HG02610 (cell line): ENCODE data around the gene GPR142.

Source experiments
- ATAC-seq: cut with Tn5 transposase; IDR thresholded peaks from one replicate; pipeline ENCODE4 v1.9.1; 2021; ENCODE audit warnings: mild to moderate bottlenecking, moderate library complexity; ENCODE audit not compliant: unreplicated experiment

Gene GPR142

GRCh38 chr17:74344658-74345057 lies 22.6 kb upstream of the GPR142 start:
- ATAC-seq = no peak

DNA sequence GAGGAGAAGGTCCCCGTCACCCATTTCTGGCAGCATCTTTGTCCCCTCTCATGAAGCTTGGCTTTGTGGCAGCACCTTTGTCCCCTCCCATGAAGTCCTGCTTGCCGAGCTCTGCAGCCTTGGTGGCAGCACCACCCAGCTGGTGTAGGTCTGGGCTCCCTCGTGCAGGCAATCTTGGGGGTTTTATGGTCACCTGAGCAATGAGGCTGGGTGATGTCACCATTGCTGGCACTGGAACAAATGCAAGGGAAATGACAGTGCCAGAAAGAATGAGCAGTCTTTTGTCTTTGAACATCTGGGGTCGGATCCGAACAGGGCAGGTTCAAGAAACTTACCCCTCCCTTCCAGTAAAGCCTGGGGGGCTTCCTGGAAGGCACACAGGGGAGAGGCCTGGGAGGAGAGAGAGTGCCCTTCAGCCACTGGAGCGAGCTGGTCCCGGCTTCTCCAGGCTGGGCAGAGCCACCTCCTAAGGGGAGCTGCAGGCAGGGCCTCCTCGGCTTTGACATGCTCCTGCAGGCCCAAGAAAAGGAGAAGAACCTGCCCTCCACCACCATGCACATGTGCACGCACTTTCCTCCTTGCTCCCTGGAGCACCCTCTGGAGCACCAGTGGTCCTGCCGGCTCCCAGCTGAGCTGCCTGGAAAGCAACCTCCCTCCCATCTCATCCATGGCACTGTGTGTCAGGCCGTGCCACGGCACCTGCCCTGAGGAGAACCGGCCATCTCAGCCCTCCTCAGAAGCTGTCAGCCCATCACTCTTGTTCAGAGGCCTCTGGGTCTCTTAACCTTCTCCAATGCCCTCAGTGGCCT lies 21.7 kb upstream of the GPR142 start:
- no peak for ATAC-seq

GRCh38 chr17:74347646-74348045 lies 19.7 kb upstream of the GPR142 start:
- ATAC-seq = no peak

DNA sequence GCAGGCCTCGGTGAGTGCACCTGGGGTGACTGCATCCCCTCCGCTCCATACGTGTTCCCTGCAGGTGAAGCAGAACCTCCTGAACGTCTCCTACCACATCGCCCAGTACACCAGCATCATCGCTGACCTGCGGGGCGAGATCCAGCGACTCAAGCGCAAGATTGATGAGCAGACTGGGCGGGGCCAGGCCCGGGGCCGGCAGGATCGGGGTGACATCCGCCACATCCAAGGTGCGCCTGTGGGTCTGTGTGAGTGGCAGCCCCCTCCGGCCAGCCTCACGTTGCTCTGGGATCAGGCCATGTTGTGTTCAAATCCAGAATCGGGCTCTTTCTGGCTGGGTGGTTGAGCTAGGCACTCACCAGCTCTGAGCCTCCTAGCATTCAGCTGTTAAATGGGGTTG lies 18.2 kb upstream of the GPR142 start:
- no peak for ATAC-seq

- no peak for ATAC-seq
Observed at GRCh38 chr17:74350486-74350885, 16.8 kb upstream of the GPR142 start.

GRCh38 chr17:74351552-74352210 lies 15.6 kb upstream of the GPR142 start:
- ATAC-seq = no peak

GRCh38 chr17:74353446-74354060 lies 13.8 kb upstream of the GPR142 start:
- ATAC-seq = no peak

DNA sequence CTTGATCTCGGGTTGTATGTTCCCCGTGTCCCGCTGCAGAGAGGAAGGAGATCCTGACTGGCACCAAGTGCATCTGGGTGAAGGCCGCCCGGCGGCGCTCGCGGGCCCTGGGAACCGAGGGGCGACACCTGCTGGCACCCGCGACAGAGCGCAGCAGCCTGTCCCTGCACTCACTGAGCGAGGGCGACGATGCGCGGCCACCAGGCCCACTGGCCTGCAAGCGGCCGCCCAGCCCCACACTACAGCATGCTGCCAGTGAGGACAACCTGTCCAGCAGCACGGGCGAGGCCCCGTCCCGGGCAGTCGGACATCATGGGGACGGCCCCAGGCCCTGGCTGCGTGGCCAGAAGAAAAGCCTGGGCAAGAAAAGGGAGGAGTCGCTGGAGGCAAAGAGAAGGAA lies 13.2 kb upstream of the GPR142 start:
- ATAC-seq = no peak

DNA sequence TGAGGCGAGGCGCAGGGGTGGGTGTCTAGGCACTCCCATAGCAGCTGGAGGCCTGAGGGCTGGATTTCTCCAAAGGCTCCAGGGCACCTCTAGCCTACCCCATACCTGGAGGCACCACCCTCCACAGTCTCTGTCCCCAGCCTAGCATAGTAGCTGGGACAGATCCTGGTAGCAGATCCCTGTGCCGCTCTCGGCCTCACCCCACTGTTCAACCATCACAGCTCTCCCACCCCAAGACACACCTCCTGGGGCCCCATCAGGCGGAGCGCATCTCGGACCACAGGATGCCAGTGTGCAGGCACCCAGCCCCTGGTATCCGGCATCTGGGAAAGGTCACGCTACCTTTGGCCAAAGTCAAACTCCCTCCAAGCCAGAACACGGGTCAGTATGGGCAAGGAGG lies 12.7 kb upstream of the GPR142 start:
- ATAC-seq = no peak

DNA sequence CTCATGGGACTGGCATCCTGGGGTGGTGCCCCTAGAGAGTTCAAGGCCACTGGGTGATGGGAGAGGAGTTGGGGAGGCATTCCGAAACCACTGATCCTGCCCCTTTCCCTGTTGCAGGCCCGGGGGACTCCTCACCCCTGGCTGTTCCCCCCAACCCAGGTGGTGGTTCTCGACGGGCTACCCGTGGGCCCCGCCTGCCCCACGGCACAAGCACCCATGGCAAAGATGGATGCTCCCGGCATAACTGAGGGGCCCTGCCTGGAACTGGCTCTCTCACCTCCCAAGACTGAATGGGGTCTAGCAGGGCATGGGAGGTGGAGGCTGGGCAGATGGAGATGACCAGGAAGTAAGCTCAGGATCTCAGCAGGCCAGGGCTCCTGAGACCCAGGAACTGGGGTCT lies 12.2 kb upstream of the GPR142 start:
- ATAC-seq = no peak

DNA sequence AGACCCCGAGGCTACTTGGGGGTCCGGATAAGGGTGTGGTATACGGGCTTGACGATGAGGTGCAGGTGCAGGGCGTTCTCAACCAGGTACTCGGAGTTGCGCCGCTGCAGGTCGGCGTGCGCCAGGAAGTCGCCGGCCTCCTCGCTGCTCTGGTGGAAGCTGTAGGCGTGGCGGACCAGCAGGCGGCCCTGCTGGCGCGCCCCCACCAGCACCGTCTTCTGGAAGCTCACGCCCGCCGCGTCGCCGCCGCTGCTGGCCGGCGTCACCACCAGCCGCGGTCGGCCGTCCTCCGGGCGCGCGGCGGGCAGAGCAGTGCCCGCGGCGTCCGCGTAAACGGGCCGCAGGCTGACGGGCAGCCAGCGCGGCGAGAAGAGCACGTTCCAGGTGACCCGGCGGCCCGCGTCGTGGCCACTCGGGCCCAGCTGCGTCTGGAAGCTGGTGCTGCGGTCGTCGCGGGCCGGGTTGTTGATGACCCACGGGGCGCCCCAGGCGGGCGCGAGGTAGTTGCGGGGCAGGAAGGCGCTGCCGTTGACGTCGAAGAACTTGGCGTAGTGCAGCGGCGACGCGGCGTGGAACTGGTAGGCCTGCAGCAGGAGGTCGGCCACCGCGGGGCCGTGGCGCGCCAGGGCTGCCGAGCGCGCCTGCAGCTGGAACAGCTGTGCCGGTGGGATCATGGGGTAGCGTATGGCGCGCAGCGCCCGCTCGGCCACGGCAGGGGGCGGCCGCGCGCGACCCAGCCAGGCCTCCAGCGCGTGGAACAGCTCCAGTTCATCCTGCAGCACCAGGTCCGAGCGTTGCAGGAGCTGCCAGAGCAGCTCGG lies 10.4 kb upstream of the GPR142 start:
- no peak for ATAC-seq

- no peak for ATAC-seq
Observed at GRCh38 chr17:74357466-74357809, 9.9 kb upstream of the GPR142 start.

DNA sequence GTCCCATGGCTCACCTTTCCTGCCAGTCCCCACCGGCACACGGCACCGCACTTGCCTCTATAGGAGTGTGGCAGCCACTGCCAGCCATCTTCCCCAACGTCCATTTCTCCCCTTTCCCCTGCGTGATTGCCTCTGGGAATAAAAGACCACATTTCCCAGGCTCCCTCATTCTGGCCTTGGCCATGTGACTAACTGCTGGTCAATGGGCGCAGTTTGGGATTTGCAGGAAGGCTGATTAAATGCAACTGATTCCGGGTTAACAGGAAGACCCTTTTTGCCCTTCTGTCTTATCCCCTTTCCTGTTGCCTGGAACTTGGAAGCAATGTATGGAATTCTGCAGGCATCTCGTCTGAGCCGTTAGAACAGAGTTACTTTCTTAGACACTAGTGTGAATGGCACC lies 8.6 kb upstream of the GPR142 start:
- ATAC-seq = no peak

GRCh38 chr17:74359916-74360315 lies 7.4 kb upstream of the GPR142 start:
- no peak for ATAC-seq

DNA sequence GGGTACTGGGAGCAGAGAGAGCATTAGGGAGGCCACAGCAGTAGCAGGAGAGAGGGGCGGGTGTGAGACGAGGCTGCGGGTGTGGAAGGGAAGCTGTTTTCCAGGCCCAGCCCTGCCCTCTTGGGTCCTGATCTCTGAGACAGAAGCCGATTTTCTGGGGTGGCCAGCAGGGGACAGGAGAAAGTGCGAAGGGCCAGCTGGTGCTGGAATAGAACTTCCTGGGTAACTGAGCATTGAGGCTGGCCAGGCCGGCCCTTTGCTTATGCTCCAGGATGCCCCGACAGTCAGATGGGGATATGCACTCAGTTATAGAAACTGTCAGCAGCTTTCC lies 6.4 kb upstream of the GPR142 start:
- ATAC-seq = no peak

GRCh38 chr17:74361230-74362068 lies 5.9 kb upstream of the GPR142 start, which contains the start of gene BTBD17:
TSS of gene BTBD17 (minus strand) at chr17:74361868. CDS start at chr17:74361819, 49 bp downstream.
- ATAC-seq = no peak

GRCh38 chr17:74362069-74362405 lies 5.3 kb upstream of the GPR142 start:
- no peak for ATAC-seq

DNA sequence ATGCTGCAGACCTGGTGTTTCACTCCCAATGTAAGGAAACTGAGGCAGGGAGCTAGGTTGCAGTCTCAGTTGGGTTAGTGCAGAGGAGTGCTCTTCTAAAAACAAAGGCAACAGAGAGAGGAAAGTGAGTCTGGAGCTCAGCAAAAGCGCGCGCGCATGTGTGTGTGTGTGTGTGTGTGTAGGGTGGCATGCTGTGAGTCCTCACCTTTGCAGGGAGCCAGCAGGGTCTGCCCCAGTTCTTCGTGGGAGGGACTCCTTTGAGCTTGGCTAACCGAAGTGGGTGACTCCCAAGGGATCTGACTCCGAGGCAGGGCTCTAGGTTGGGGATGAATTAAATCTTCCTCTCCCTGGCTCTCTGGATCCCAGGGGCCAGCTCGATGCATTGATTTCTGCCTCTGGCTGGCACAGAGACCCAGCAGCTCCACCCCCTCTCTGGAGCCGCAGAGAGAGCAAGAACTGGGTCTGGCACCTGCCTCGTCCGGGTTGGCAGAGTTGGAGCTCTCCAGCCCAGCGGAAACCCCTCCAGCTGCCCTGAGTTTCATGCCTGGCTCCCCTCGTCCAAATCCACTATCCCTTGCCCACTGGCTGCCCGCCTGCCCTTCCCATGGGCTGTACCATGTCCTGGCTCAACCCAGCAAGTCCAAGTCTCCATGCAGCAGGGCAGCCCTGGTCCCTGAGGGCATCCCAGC lies 4.4 kb upstream of the GPR142 start:
- no peak for ATAC-seq

DNA sequence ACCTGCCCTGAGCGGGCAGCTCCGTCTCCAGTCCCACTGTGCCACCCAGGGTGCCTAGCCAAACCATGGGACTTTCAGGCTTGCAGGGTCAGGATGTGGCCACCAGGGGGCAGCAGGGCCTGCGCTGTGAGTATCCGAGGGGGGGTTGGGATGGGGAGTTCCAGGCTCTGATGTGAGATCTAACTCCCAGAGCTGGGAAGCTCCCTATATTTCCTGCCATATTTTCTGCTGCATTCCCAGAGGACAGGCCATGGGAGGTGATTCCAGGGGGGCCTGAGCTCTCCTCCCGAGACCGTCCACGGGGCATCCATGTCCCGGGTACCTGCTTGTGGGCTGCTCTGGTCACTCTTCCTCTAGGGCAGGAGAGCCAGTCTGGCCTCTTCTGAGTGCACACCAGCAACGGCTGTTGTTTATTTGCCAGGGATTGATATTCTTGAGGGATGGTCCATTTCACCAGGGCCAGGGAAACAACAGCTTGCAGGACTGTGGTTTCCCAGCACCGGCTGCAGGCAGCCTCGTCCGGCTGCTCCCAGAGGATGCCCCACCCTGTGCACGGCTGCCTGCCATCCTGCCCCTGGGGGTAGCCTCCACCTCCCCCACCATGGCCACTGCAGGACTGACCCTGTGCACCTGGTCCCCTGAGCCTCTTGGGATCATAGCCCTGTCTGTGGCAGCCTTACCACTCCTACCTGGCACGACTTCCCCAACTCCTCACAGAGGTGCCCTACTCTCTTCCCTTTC lies 1.2 kb downstream of the GPR142 start:
- ATAC-seq = no peak
